ENCODE measurements around the gene SREBF1. TPM values are rescaled to one million over a fixed set of nuclear protein-coding genes. Genes with fewer than 3 reads are reported as not detected.

SREBF1 gene
- total RNA-seq, 1 donor, result 59.2 TPM

- no peak for DNase-seq (ENCODE audit: low read depth in 2 of 3, low spot score in 2 of 3)
Measured at GRCh38 chr17:17767887-17768418, 68.8 kb downstream of the SREBF1 start.

- no peak for DNase-seq (ENCODE audit: low read depth in 2 of 3, low spot score in 2 of 3)
Measured at GRCh38 chr17:17767154-17767869, 69.5 kb downstream of the SREBF1 start.

GRCh38 chr17:17766744-17767120, 70.1 kb downstream of the SREBF1 start:
- DNase-seq (ENCODE audit: low read depth in 2 of 3, low spot score in 2 of 3), result no peak

GRCh38 chr17:17766077-17766743, 70.6 kb downstream of the SREBF1 start:
- no peak for DNase-seq (ENCODE audit: low read depth in 2 of 3, low spot score in 2 of 3)

GRCh38 chr17:17765359-17766076, 71.3 kb downstream of the SREBF1 start:
- no peak for DNase-seq (ENCODE audit: low read depth in 2 of 3, low spot score in 2 of 3)

- DNase-seq (ENCODE audit: low read depth in 2 of 3, low spot score in 2 of 3), result no peak
Measured at GRCh38 chr17:17763734-17764133, 73.1 kb downstream of the SREBF1 start.

- DNase-seq (ENCODE audit: low read depth in 2 of 3, low spot score in 2 of 3), result no peak
Measured at GRCh38 chr17:17763136-17763535, 73.7 kb downstream of the SREBF1 start.

GRCh38 chr17:17762744-17763105, 74.1 kb downstream of the SREBF1 start:
- DNase-seq (ENCODE audit: low read depth in 2 of 3, low spot score in 2 of 3), result no peak

Small RNA genes within 50 kb of the gene (small RNA-seq; reads per million reads assigned to genes)
- gene MIR33B, result 0.81 reads per million, percentile 19 among the genes with 10 or more reads in this experiment
- not detected for gene MIR6777

Other genes with a start within 250 kb of the SREBF1 start
- 47.1 TPM for gene PEMT, start 245.3 kb downstream of the SREBF1 start, total RNA-seq
- 23.2 TPM for gene RAI1, start 155.5 kb downstream of the SREBF1 start, total RNA-seq
- gene TOM1L2, start 135.4 kb upstream of the SREBF1 start, total RNA-seq, result 23.4 TPM
- gene DRC3, start 135.9 kb upstream of the SREBF1 start, total RNA-seq, result 1.3 TPM
- 40.1 TPM for gene ATPAF2, start 202.2 kb upstream of the SREBF1 start, total RNA-seq
- gene GID4, start 202.4 kb upstream of the SREBF1 start, total RNA-seq, result 5.9 TPM

Measured in hematopoietic multipotent progenitor cell (in vitro differentiated cells).